Activated CD8-positive, alpha-beta memory T cell treated with anti-CD3 and anti-CD28 coated beads for 24 hours (primary cell): ENCODE data around the gene MEGF6.

Source experiments
- DNase-seq: peaks from one replicate; pipeline ENCODE4 v3.0.0-alpha.2; 2020

Gene MEGF6

GRCh38 chr1:3478187-3478586 is 133.1 kb downstream of the MEGF6 start:
- no peak for DNase-seq

- DNase-seq = no peak
Observed at GRCh38 chr1:3477241-3477995, 133.9 kb downstream of the MEGF6 start.

- DNase-seq = no peak
Observed at GRCh38 chr1:3476666-3477065, 134.6 kb downstream of the MEGF6 start.

- no peak for DNase-seq
Observed at GRCh38 chr1:3475839-3476573, 135.3 kb downstream of the MEGF6 start.

DNA sequence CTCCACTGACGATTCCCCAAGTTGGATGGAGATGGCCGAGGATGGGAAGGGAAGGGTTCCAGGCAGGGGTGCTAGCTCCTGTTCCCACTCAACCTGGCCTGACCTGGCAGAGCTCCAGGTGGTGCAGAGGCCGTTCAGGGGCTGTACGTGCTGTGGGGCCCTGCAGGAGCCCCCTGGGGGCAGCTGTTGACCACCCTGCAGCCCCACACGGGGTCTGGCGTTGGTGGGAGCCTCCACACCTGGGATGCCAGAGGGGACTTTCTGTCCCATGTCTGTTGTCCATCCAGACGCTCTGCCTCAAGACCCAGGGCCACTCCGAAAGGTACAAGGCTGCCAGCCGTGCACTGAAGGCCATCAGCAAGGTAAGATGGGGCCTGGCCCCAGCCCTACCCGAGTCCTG is 136.9 kb downstream of the MEGF6 start:
- no peak for DNase-seq

- no peak for DNase-seq
Observed at GRCh38 chr1:3474016-3474415, 137.3 kb downstream of the MEGF6 start.

DNA sequence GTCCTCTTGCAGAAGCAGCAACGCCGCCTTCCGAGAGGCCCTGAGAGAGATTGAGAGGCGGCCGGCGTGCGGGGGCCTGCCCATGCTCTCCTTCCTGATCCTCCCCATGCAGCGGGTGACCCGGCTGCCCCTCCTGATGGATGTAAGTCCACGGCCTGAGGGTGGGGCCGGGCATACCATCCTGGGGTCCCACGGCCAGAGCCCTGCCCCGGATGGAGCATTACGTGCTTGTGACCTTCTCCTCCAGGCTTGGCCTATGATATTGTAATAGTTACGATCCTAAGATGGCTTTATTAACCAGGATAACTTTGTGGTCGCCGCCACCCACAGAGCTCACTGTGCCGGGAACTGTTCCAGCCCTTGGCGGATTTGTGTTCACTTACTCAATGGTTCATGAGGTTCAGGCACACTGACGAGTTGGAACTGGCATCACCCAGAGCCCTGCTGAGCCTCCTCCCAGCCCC is 137.9 kb downstream of the MEGF6 start:
- no peak for DNase-seq

- DNase-seq = no peak
Observed at GRCh38 chr1:3472906-3473305, 138.4 kb downstream of the MEGF6 start.

GRCh38 chr1:3472088-3472850 is 139.0 kb downstream of the MEGF6 start:
- DNase-seq = no peak

DNA sequence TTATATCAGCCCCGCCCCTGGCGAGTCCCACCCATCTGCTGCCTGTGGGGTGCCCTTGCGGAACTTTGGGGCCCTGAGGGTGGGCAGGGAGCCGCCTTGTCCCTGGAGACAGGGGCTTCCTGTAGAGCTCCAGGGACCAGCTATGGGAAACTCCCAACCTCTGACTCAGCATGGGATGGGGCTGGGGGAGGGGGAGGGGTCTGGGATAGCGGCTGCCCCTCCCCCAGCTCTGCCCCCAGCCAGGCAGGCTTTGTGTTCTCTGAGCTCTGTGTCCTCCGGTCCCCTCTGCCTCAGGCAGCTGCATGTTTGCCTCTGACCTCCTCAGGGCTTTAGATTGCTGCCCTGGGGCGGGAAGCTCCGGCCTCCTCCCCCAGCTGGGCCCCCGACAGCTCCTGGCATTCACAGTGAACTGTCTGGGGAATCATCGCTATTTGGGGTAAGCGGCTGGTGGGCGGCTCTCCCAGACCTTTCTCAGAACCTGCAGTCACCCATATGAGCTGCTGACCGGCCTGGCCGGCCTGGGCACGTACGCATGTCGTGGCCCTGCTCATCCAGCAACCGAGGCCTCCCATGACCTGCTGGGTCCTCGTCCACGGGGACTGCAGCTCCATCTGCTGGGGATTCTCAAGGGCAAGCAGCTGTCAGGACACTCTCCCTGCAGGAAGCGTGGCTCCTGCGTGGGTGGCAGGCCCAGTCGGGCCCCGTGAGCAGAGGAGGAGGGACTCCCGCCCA is 139.8 kb downstream of the MEGF6 start:
- DNase-seq = no peak

DNA sequence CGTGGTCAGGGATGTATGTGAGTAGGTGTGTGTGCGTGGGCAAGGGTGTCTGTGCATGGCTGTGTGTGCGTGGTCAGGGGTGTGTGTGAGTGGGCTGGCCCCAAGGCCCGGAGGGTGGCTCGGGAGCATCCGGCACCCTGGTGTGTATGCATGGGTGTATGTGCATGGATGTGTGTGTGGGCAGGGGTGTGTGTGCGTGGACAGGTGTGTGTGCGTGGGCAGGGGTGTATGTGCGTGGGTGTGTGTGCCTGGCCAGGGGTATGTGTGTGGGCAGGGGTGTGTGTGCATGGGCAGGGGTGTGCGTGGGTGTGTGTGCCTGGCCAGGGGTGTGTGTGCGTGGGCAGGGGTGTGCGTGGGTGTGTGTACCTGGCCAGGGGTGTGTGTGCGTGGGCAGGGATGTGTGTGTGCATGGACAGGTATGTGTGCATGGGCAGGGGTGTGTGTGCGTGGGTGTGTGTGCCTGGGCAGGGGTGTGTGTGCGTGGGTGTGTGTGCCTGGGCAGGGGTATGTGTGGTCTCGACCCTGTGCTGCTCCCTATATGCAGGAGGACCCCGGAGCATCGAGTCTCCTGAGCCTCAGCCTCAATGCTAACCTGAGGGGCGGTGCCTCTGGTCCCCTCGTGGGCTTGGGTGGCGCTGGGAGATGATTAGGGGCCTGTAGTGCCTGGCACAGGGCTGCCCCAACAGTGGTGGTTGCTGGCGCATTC is 140.5 kb downstream of the MEGF6 start:
- no peak for DNase-seq

GRCh38 chr1:3469849-3470649 is 141.3 kb downstream of the MEGF6 start:
- DNase-seq = no peak

DNA sequence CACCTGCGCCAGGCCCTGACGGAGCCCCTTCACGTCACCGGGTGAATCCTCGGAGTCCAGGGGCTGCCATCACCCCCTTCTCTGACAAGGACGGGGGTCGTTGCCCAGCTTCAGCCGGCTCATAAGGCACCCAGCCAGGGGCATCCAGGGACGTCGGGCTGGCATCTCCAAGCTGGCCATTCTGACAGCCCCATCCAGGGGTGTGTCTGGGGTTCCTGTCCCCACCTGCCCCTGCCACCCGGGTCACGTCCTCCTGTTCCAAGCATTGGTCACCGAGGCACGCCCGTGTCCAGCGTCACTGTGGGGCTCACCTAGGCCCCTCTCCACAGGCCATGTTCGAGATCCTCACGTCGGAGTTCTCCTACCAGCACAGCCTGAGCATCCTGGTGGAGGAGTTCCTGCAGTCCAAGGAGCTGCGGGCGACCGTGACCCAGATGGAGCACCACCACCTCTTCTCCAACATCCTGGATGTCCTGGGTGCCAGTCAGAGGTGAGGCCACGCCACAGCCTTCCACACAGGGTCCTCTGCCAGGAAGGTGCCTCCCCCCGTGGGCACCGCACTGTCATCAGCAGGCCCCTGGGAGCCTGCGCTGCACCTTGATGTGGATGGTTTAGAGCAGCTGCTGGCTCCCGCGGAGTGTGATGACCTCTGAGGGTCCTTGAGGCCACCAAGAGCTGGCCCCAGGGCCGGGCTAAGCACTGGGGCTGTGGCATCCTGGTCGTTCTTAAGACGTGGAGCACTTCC is 142.0 kb downstream of the MEGF6 start:
- no peak for DNase-seq

DNA sequence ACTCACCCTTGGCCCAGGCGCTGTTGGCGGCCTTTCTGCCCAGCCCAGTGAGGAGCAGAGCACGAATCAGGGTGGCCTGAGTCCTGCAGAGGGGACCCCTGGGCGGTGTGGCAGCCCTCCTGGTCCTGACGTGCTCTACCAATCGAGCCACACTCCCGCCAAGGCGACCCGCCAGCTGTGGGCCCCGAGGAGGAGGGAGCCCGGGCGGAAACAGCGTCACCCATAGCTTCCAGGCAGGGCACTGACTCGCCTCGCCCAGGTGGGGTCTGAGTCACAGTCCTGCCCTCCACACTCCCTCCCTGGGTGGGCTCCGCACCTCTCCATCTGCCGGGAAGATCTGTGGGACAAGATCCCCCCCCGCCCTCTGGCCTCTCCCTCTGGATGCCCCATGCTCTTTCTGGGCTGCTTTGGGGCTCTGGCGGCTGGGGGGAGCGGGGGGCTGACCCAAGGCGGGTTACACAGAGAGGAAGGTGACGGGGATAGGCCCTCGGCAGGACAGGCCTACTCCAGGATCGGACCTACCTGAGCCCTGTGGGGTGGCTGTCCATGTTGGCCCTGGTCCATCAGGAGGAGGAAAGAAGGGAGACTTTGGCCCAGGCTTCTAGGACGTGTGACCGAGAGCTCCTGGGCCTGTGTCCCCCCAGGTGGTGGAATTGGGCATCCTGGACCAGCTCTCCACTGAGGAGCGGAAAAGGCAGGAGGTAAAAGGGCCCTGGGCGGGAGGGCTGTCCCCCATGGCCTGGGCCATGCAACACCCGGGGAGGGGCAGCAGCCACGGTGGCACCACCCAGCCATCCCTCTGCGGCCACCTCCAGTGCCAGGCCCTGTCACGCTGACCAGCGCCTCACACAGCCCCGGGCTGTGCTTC is 142.8 kb downstream of the MEGF6 start:
- DNase-seq = no peak

DNA sequence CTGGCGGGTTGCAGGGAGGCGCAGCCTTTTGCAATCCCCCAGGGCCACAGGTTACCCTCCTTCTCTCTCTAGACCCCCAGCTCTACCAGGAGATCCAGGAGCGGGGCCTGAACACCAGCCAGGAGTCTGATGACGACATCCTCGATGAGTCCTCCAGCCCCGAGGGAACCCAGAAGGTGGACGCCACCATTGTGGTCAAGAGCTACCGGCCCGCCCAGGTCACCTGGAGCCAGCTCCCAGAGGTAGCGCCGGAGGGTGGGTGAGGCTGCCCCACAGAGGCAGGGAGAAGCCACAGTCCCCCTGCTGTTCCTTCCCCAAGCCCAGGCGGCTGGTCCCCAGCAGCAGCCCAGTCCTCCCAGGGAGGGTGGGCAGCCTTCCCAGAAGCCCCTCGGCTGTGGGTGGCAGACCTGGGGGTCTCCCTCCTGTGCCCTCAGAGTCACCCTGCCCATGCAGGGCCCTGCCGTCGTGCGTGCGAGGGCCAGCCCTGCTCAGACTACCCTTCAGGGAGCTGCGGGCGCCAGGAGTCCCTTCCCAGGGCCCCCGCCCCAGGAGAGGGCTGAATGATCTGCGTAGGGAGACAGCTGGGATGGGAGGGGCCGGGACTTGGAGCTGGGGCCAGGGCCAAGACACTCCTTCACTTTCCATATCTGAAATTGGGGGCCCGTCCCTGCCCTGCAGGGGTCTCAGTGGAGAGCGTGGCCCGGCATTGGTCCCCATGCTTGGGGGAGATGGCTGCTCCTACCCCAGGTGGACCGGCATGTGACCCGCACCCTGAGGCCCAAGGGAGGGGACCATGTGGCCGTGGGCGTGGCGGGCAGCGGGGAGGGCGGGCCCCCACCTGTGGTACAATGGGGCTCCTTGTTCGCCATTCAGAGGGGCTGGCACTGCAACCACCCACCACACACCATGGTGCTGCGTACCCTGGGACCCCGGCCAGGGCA is 143.9 kb downstream of the MEGF6 start:
- no peak for DNase-seq

DNA sequence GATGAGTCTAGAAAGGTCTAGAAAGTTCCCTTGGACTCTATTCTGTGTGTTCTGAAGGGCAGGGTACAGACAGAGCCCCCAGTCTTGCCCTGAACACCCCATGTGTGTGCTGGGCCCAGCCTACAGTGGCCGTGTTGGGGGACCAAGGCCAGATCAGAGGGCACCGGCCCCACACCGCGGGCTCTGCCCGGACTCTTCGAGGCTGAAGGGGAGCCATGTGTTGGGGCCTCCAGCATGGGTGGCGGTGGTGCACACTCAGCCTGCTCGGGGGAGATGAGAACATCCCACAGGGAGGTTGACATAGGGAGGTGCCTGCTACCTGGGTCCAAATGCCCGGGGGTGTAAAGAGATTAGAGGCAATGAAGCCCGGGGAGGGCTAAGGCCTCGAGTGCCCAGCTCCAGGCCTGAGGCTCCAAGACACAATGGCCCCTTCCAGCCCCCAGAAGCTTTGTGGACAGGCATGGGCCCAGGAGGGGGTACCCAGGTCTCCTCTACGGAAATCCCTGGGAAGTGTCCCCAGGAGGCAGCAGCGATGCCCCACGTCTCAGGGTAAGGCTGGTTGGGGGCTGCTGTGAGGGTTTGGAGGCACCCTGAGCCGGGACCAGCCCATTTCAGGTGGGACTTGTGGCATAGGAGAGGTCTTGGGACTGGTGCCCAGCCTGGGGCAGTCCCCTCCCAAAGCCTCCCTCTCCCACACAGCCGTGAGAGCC is 144.8 kb downstream of the MEGF6 start:
- DNase-seq = no peak

GRCh38 chr1:3465935-3466321 is 145.4 kb downstream of the MEGF6 start:
- no peak for DNase-seq
